Measurements from ENCODE around the gene RELA. TPM values are rescaled to one million over a fixed set of nuclear protein-coding genes. Genes with fewer than 3 reads are reported as not detected.
A peak's percentile ranks its signal among the peaks of the same experiment; 100 is the strongest.

RELA gene
- total and polyA plus RNA-seq, 8 donors, result 29.8 to 46.6 (median 35.4) TPM

- no peak overlapping the region for H3K4me3 ChIP-seq
- peaks cover 4 to 59% (median 37%) of the 10 kb centered on the region in 3 donors for H3K36me3 ChIP-seq
- FAIRE-seq, result no peak
- H3K27me3 ChIP-seq, result no peaks in the 10 kb centered on the region
- DNase-seq, result peak in 2 of 6 donors; percentile 17 to 35
- 89 to 92% methylated on average over 16 of the region's 16 CpGs for WGBS, 2 donors
- no peaks in the 10 kb centered on the region for H3K9me3 ChIP-seq
- intact Hi-C loops (cut with DNase I), result no loop called here
- no peak overlapping the region for H3K27ac ChIP-seq
- TF ChIP-seq CTCF (IDR thresholded peaks at IDR 0.05), result no peak
- ATAC-seq, result no peak
- peaks cover 13 to 16% (median 14%) of the 10 kb centered on the region in 3 donors for H3K4me1 ChIP-seq
Observed at GRCh38 chr11:65655570-65656332, 7.0 kb downstream of the RELA start.

GRCh38 chr11:65654375-65655349, 8.1 kb downstream of the RELA start:
- Histone ChIP-seq H3K4me1 (peaks cover 13 to 16% (median 14%) of the 10 kb centered on the region in 3 donors), H3K4me3 (no peak overlapping the region), H3K36me3 (peaks cover 4 to 53% (median 33%) of the 10 kb centered on the region in 3 donors), H3K27ac (peak overlapping the region in 1 of 4 donors; percentile 96), H3K27me3 (no peaks in the 10 kb centered on the region), H3K9me3 (no peaks in the 10 kb centered on the region)
- TF ChIP-seq CTCF (IDR thresholded peaks at IDR 0.05), result no peak
- DNase-seq, result peak in 3 of 6 donors; percentile 25 to 81 (median 57)
- WGBS, 2 donors, result 90 to 91% methylated on average over 14 of the region's 14 CpGs
- intact Hi-C loops (cut with DNase I), result no loop called here
- ATAC-seq, result no peak
- no peak for FAIRE-seq

- intact Hi-C loops (cut with DNase I), result no loop called here
- H3K4me3 ChIP-seq, result peak overlapping the region in 3 of 4 donors; percentile 28 to 51 (median 37)
- H3K27me3 ChIP-seq, result no peaks in the 10 kb centered on the region
- peak overlapping the region; percentile 86 to 96 (median 93) for H3K27ac ChIP-seq
- TF ChIP-seq CTCF (IDR thresholded peaks at IDR 0.05), result no peak
- FAIRE-seq, result no peak
- DNase-seq, result peak in 3 of 6 donors; percentile 34 to 42 (median 41)
- H3K4me1 ChIP-seq, result peaks cover 13 to 16% (median 14%) of the 10 kb centered on the region in 3 donors
- 36 to 40% methylated on average over 12 of the region's 12 CpGs for WGBS, 2 donors
- ATAC-seq, result peak; percentile 1 to 12 (median 3)
- H3K36me3 ChIP-seq, result peaks cover 4 to 41% (median 22%) of the 10 kb centered on the region in 3 donors
- H3K9me3 ChIP-seq, result no peaks in the 10 kb centered on the region
Observed at GRCh38 chr11:65653229-65654225, 9.2 kb downstream of the RELA start.

- TF ChIP-seq CTCF (IDR thresholded peaks at IDR 0.05), result no peak
- DNase-seq (peak; percentile 89 to 97 (median 94)), FAIRE-seq (no peak), ATAC-seq (peak; percentile 88 to 94 (median 90))
- 0 to 1% methylated on average over 51 to 68 of the region's 68 CpGs for WGBS, 2 donors
- peak overlapping the region; percentile 28 to 51 (median 37) for H3K4me3 ChIP-seq
- H3K27ac ChIP-seq, result peak overlapping the region; percentile 86 to 96 (median 93)
- intact Hi-C loops (cut with DNase I), result no loop called here
- H3K9me3 ChIP-seq, result no peaks in the 10 kb centered on the region
- no peaks in the 10 kb centered on the region for H3K27me3 ChIP-seq
- peaks cover 13 to 16% (median 14%) of the 10 kb centered on the region in 3 donors for H3K4me1 ChIP-seq
- H3K36me3 ChIP-seq, result peaks cover 4 to 33% (median 16%) of the 10 kb centered on the region in 3 donors
Observed at GRCh38 chr11:65652511-65653228, 10.0 kb downstream of the RELA start.

Data from pancreas (tissue), 10 donors.